ENCODE measurements around the gene CLCF1. TPM values are rescaled to one million over a fixed set of nuclear protein-coding genes. Genes with fewer than 3 reads are reported as not detected.

The CLCF1 gene
- 8.2 and 8.4 TPM in 2 replicates for total RNA-seq

GRCh38 chr11:67372993-67373647 is at the start of gene CLCF1:
CLCF1 (minus strand) TSS chr11:67373598; CDS start chr11:67373539, 59 bp downstream.

GRCh38 chr11:67415501-67416304 is 42.3 kb upstream of the CLCF1 start, which contains the start of gene CARNS1:
CARNS1 (plus strand) TSS chr11:67415678; CDS start chr11:67416200, 522 bp downstream.

DNA sequence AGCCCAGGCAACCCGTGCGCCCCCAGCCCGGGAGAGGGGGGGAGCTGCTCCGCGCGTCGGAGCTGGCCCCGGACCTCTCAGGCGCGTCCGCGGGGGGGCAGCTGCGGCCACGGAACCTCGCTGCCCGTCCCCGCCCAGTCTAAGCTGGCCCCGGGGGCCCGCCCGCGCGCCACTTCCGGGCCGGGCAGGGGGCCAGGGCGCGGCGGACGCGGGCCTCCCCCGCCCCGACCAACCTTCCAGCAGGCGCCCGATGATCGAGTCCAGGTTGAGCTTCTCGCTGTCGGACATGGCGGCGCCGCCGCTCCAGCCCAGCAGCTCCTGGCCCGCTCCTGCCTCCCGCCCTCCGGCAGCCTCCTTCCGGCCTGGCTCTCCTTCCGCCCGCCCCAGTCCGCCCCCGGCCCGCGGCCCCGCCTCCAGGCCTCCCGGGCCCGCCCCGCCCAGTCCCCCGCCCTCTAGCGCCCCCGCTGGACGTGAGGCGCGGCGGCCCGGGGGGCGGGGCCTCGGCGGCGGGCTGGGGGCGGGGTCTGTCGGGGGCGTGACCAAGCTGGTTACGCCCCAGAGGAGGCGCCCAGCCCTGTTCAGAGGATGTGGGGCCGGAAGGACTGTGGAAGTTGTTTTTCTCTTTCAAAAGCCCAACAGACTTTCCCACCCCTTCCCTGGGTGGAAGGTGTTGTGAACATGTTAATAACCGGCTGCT is 28.2 kb upstream of the CLCF1 start, which contains the start of gene PPP1CA:
Gene PPP1CA (minus strand): TSS at position 364 of the 697 bp plus-strand sequence. CDS start 76 bp downstream, at position 288.

DNA sequence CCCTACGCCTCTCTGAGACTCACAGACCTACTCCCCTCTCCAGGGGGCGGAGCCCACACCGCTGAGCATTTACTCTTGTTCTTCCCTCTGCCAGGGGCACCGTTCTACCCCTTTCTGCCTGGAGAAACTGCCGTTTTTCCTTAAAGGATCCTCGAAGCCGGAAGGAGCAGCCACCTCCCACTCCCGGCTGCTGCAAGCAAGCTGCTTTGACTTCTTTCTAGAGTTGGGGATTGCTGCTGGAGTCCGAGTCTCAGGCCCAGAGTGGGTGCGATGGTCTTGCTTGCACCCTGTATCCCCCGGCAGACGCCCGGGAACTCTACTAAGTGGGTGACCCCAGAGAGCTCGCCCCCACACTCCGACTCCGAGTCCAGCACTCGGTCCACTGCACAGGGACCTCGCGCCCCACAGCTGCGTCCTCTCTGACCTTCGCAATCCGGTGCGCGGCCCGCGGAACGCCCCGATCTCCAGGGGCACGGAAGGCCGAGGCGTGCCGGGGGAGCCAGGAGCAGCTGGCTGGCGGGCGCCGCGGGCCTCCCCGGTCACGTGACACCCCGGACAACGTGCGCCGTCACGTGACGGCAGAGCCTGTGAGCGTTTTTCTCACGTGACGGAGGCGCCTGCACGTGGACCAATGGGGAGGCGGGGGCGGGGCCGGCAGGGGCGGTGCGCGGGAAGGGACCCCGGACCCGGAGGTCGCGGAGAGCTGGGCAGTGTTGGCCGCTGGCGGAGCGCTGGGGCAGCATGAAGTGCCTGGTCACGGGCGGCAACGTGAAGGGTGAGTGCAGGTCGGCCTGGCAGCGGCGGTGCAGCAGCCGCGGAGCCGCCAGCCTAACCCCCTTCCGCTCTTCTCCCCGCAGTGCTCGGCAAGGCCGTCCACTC is 18.1 kb upstream of the CLCF1 start, which contains the start of gene RAD9A:
Gene RAD9A (plus strand): TSS at position 683 of the 879 bp plus-strand sequence. CDS start 59 bp downstream, at position 742.

GRCh38 chr11:67353317-67354074 is 19.9 kb downstream of the CLCF1 start, which contains the start of gene POLD4:
POLD4 (minus strand) TSS chr11:67353546; CDS start chr11:67353399, 147 bp downstream.

Other genes starting within 250 kb of the CLCF1 start
- gene GRK2, start 107.1 kb downstream of the CLCF1 start, total RNA-seq: 25.4 and 28.3 TPM in 2 replicates
- gene ANKRD13D, start 84.3 kb downstream of the CLCF1 start, total RNA-seq: 16.6 and 29.9 TPM in 2 replicates
- gene SSH3, start 70.1 kb downstream of the CLCF1 start, total RNA-seq: 22.4 and 23.3 TPM in 2 replicates
- 91.0 and 113 TPM in 2 replicates for gene POLD4, start 20.1 kb downstream of the CLCF1 start, total RNA-seq
- gene RAD9A, start 18.4 kb upstream of the CLCF1 start, total RNA-seq: 4.2 and 7.1 TPM in 2 replicates
- gene PPP1CA, start 28.3 kb upstream of the CLCF1 start, total RNA-seq: 105 and 122 TPM in 2 replicates
- gene TBC1D10C, start 30.5 kb upstream of the CLCF1 start, total RNA-seq: not detected in 2 replicates
- 0.05 TPM in 1 of 2 replicates, not detected in the other for gene CARNS1, start 42.1 kb upstream of the CLCF1 start, total RNA-seq
- gene RPS6KB2, start 54.9 kb upstream of the CLCF1 start, total RNA-seq: 14.9 and 28.5 TPM in 2 replicates
- not detected in 2 replicates for gene PTPRCAP, start 64.1 kb upstream of the CLCF1 start, total RNA-seq
- 62.4 and 70.1 TPM in 2 replicates for gene CORO1B, start 69.9 kb upstream of the CLCF1 start, total RNA-seq
- not detected in 2 replicates for gene GPR152, start 79.1 kb upstream of the CLCF1 start, total RNA-seq
- not detected in 2 replicates for gene CABP4, start 81.8 kb upstream of the CLCF1 start, total RNA-seq
- 67.5 and 69.0 TPM in 2 replicates for gene TMEM134, start 95.7 kb upstream of the CLCF1 start, total RNA-seq
- 46.8 and 62.4 TPM in 2 replicates for gene AIP, start 109.4 kb upstream of the CLCF1 start, total RNA-seq
- gene PITPNM1, start 131.8 kb upstream of the CLCF1 start, total RNA-seq: 17.0 and 20.1 TPM in 2 replicates
- 29.5 and 35.6 TPM in 2 replicates for gene CDK2AP2, start 134.6 kb upstream of the CLCF1 start, total RNA-seq
- gene CABP2, start 149.8 kb upstream of the CLCF1 start, total RNA-seq: not detected in 2 replicates
- gene GSTP1, start 210.2 kb upstream of the CLCF1 start, total RNA-seq: 422 and 531 TPM in 2 replicates
- 131 and 145 TPM in 2 replicates for gene NDUFV1, start 233.3 kb upstream of the CLCF1 start, total RNA-seq

Measured in cardiac ventricle fibroblast (primary cell).